ENCODE measurements around the gene MT1HL1.

GRCh38 chr1:237004116-237004515 lies at the start of gene MT1HL1:
- TF ChIP-seq ZFX (IDR thresholded peaks at IDR 0.05; ENCODE audit: borderline replicate concordance) (no peak), CTCF (IDR thresholded peaks at IDR 0.05) (no peak)

Data from 22Rv1 (cell line).